Measurements from ENCODE around the gene GLB1L.

DNA sequence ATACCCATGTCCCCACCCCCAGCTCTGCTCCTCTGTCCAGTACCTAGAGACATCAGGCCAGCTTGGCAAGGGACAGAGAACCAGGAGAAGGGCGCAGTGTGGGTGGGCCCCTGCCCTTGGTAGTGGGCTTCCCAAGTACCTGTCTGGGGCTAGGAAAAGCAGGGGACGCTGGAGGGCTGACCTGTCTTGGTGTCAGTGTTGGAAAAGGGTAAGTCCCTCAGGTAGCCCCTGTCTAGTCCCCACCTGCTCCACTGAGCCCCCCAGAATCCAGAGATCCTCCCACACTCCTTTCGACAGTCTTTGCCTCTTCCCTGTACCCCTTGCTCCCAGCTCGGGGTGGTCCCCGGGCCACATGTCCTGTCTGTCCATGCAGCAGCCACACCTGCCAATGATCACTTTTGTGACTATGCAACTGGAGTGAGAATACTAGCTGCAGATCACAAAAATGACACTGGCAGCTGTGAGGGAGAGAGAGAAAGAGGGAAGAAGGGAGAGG lies 48.5 kb upstream of the GLB1L start:
- TF ChIP-seq, protein P1, sequence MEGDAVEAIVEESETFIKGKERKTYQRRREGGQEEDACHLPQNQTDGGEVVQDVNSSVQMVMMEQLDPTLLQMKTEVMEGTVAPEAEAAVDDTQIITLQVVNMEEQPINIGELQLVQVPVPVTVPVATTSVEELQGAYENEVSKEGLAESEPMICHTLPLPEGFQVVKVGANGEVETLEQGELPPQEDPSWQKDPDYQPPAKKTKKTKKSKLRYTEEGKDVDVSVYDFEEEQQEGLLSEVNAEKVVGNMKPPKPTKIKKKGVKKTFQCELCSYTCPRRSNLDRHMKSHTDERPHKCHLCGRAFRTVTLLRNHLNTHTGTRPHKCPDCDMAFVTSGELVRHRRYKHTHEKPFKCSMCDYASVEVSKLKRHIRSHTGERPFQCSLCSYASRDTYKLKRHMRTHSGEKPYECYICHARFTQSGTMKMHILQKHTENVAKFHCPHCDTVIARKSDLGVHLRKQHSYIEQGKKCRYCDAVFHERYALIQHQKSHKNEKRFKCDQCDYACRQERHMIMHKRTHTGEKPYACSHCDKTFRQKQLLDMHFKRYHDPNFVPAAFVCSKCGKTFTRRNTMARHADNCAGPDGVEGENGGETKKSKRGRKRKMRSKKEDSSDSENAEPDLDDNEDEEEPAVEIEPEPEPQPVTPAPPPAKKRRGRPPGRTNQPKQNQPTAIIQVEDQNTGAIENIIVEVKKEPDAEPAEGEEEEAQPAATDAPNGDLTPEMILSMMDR (IDR thresholded peaks at IDR 0.05) = no peak
- TF ChIP-seq EP300 (IDR thresholded peaks at IDR 0.05) (no peak), POLR2A (IDR thresholded peaks at IDR 0.05) (no peak)

Data from suprapubic skin (tissue), 3 donors.